Naive thymus-derived CD8-positive, alpha-beta T cell (primary cell): ENCODE measurements around the gene GABBR1. TPM values are rescaled to one million over a fixed set of nuclear protein-coding genes. Genes with fewer than 3 reads are reported as not detected.
A peak's percentile ranks its signal among the peaks of the same experiment; 100 is the strongest.

ENCODE experiments used
- ATAC-seq, 2 donors: fragments of 150-1000 bp; cut with Tn5 transposase in 1 of 2; sonication (Bioruptor Pico), chemical (Tn5 transposase) in 1 of 2; 1 replicate in 1 of 2; 2 replicates in 1 of 2; pipeline ENCODE4 v1.10.0; 2021; ENCODE audit warnings: mild to moderate bottlenecking in 2 of 2, moderate library complexity in 2 of 2
- POLR2A ChIA-PET: fragments of 350-600 bp; sonication (Branson Sonifier 250); formaldehyde crosslinking; loops from one replicate; lab custom pipeline; 2021; ENCODE audit warnings: antibody characterized with exemption; lab: Charles Lee
- DNase-seq, 10 donors: peaks; one replicate each; pipeline versions ENCODE4 v3.0.0 to v3.0.0-alpha.2; 2020 to 2022
- H3K27ac Mint-ChIP-seq, 10 donors: one replicate each; pipeline ENCODE4 v1.8.0; 2020 to 2022; ENCODE audit warnings: mild to moderate bottlenecking in 10 of 10, mixed read lengths in 10 of 10, moderate library complexity in 4 of 10, inconsistent platforms in 1 of 10
- H3K27me3 Mint-ChIP-seq, 5 donors: one replicate each; pipeline ENCODE4 v1.8.0; 2021 to 2022; ENCODE audit warnings: mixed read lengths in 5 of 5
- H3K36me3 Mint-ChIP-seq, 3 donors: one replicate each; pipeline ENCODE4 v1.8.0; 2020 to 2022; ENCODE audit warnings: mixed read lengths in 3 of 3, mild to moderate bottlenecking in 2 of 3, inconsistent platforms in 1 of 3
- H3K4me1 Mint-ChIP-seq, 4 donors: one replicate each; pipeline ENCODE4 v1.8.0; 2021 to 2022; ENCODE audit warnings: mixed read lengths in 4 of 4
- H3K4me3 Mint-ChIP-seq, 10 donors: one replicate each; pipeline ENCODE4 v1.8.0; 2020 to 2022; ENCODE audit warnings: mild to moderate bottlenecking in 10 of 10, mixed read lengths in 10 of 10, moderate library complexity in 6 of 10, inconsistent platforms in 1 of 10
- H3K9me3 Mint-ChIP-seq, 9 donors: one replicate each; pipeline ENCODE4 v1.8.0; 2020 to 2022; ENCODE audit warnings: mixed read lengths in 9 of 9, mild to moderate bottlenecking in 3 of 9, inconsistent platforms in 1 of 9, moderate library complexity in 1 of 9
- polyA plus RNA-seq, 3 donors: library from polyadenylated mRNA; unstranded; fragments of 300-500 nt; fragmentation: Illumina TruSeq; gene quantifications; one replicate each; pipeline ENCODE4 v1.2.3, GENCODE V29; 2021
- total RNA-seq, 8 experiments: library from RNA in 2 of 8; stranded (reverse) in 2 of 8; gene quantifications; one replicate each; pipeline ENCODE4 v1.2.3 and lab custom pipeline; 2021 to 2026

Gene GABBR1
- total and polyA plus RNA-seq, 5 experiments from 2014 or later = 0.46 to 36.4 (median 0.92) TPM

- H3K36me3 Mint-ChIP-seq = no peaks in the 10 kb centered on the region
Measured at GRCh38 chr6:29517245-29517644, 115.7 kb downstream of the GABBR1 start.

GRCh38 chr6:29516108-29516507, 116.9 kb downstream of the GABBR1 start:
- H3K27me3 Mint-ChIP-seq = peaks cover 12 to 31% (median 16%) of the 10 kb centered on the region in 5 donors
- POLR2A ChIA-PET = no interaction called here
- no peaks in the 10 kb centered on the region for H3K9me3 Mint-ChIP-seq
- H3K4me1 Mint-ChIP-seq = peaks cover 2 to 12% (median 7%) of the 10 kb centered on the region in 4 donors
- DNase-seq (peak in 1 of 10 donors; percentile 2), ATAC-seq (peak; percentile 52 to 75)
- no peak overlapping the region for H3K4me3 Mint-ChIP-seq
- no peaks in the 10 kb centered on the region for H3K36me3 Mint-ChIP-seq
- H3K27ac Mint-ChIP-seq = peak overlapping the region in 1 of 10 donors; percentile 8

More at GRCh38 chr6:29517245-29517644, 115.7 kb downstream of the GABBR1 start:
- peaks cover 13 to 33% (median 16%) of the 10 kb centered on the region in 5 donors for H3K27me3 Mint-ChIP-seq
- DNase-seq (no peak), ATAC-seq (no peak)
- no peak overlapping the region for H3K27ac Mint-ChIP-seq
- POLR2A ChIA-PET = no interaction called here
- peaks cover 2 to 12% (median 7%) of the 10 kb centered on the region in 4 donors for H3K4me1 Mint-ChIP-seq
- no peak overlapping the region for H3K4me3 Mint-ChIP-seq
- no peaks in the 10 kb centered on the region for H3K9me3 Mint-ChIP-seq

- ATAC-seq (no peak), DNase-seq (no peak)
- peaks cover 0 to 1% (median under 1%) of the 10 kb centered on the region in 4 donors for H3K4me1 Mint-ChIP-seq
- H3K9me3 Mint-ChIP-seq = no peaks in the 10 kb centered on the region
- no peak overlapping the region for H3K4me3 Mint-ChIP-seq
- H3K36me3 Mint-ChIP-seq = no peaks in the 10 kb centered on the region
- POLR2A ChIA-PET = no interaction called here
- peak overlapping the region in 1 of 10 donors; percentile 42 for H3K27ac Mint-ChIP-seq
- H3K27me3 Mint-ChIP-seq = peaks cover 8 to 14% (median 10%) of the 10 kb centered on the region in 5 donors
Measured at GRCh38 chr6:29510746-29511300, 122.2 kb downstream of the GABBR1 start.

GRCh38 chr6:29510202-29510601, 122.8 kb downstream of the GABBR1 start:
- H3K27ac Mint-ChIP-seq = no peak overlapping the region
- ATAC-seq (no peak), DNase-seq (no peak)
- no peaks in the 10 kb centered on the region for H3K4me1 Mint-ChIP-seq
- H3K27me3 Mint-ChIP-seq = peaks cover 8 to 14% (median 10%) of the 10 kb centered on the region in 5 donors
- H3K36me3 Mint-ChIP-seq = no peaks in the 10 kb centered on the region
- no peaks in the 10 kb centered on the region for H3K9me3 Mint-ChIP-seq
- POLR2A ChIA-PET = no interaction called here
- H3K4me3 Mint-ChIP-seq = no peak overlapping the region

Other genes starting within 250 kb of the GABBR1 start
- not detected for gene OR12D2, start 237.6 kb downstream of the GABBR1 start, total RNA-seq
- not detected for gene OR12D2, start 237.6 kb downstream of the GABBR1 start, polyA plus RNA-seq
- not detected for gene OR12D1, start 218.3 kb downstream of the GABBR1 start, total RNA-seq
- not detected for gene OR12D1, start 218.3 kb downstream of the GABBR1 start, polyA plus RNA-seq
- not detected for gene OR10C1, start 193.9 kb downstream of the GABBR1 start, total RNA-seq
- not detected for gene OR10C1, start 193.9 kb downstream of the GABBR1 start, polyA plus RNA-seq
- not detected for gene OR11A1, start 176.1 kb downstream of the GABBR1 start, total RNA-seq
- gene OR11A1, start 176.1 kb downstream of the GABBR1 start, polyA plus RNA-seq = not detected
- not detected for gene OR2H1, start 176.0 kb downstream of the GABBR1 start, total RNA-seq
- not detected for gene OR2H1, start 176.0 kb downstream of the GABBR1 start, polyA plus RNA-seq
- not detected for gene MAS1L, start 145.2 kb downstream of the GABBR1 start, total RNA-seq
- gene MAS1L, start 145.2 kb downstream of the GABBR1 start, polyA plus RNA-seq = not detected
- gene UBD, start 73.5 kb downstream of the GABBR1 start, total RNA-seq = not detected
- not detected for gene UBD, start 73.5 kb downstream of the GABBR1 start, polyA plus RNA-seq
- not detected for gene OR2H2, start 48.1 kb downstream of the GABBR1 start, total RNA-seq
- not detected for gene OR2H2, start 48.1 kb downstream of the GABBR1 start, polyA plus RNA-seq
- gene MOG, start 23.9 kb upstream of the GABBR1 start, total RNA-seq = not detected
- not detected for gene MOG, start 23.9 kb upstream of the GABBR1 start, polyA plus RNA-seq
- gene ZFP57, start 48.0 kb upstream of the GABBR1 start, total RNA-seq = 1 to 10 TPM; 4.6 to 5.6 TPM
- gene ZFP57, start 48.0 kb upstream of the GABBR1 start, polyA plus RNA-seq = 1 to 10 TPM in 1 of 3 donors, not detected in 2; 1.8 TPM
- 100 to 1,000 TPM; 717 to 744 TPM for gene HLA-F, start 90.3 kb upstream of the GABBR1 start, total RNA-seq
- 100 to 1,000 TPM; 457 to 626 (median 619) TPM for gene HLA-F, start 90.3 kb upstream of the GABBR1 start, polyA plus RNA-seq
- 1 to 10 TPM in 1 of 2 experiments, under 1 TPM in 1; 0.75 to 1.4 TPM for gene HLA-G, start 194.6 kb upstream of the GABBR1 start, total RNA-seq
- 1 to 10 TPM; 1.1 to 1.9 (median 1.6) TPM for gene HLA-G, start 194.6 kb upstream of the GABBR1 start, polyA plus RNA-seq